Activated naive CD8-positive, alpha-beta T cell treated with anti-CD3 and anti-CD28 coated beads, Interleukin-2, amount 10 ng/mL, durations not matched to agents 7 days and 5 days (primary cell): ENCODE results near the gene HTR4. TPM values are rescaled to one million over a fixed set of nuclear protein-coding genes. Genes with fewer than 3 reads are reported as not detected.

Source experiments
- ATAC-seq: fragments of 150-1000 bp; cut with Tn5 transposase; one replicate; pipeline ENCODE4 v1.10.0; 2021; ENCODE audit warnings: low read depth, moderate library complexity
- POLR2A ChIA-PET: fragments of 350-600 bp; sonication (Branson Sonifier 250); formaldehyde crosslinking; loops from one replicate; lab custom pipeline; 2021; ENCODE audit warnings: antibody characterized with exemption; lab: Charles Lee
- DNase-seq: peaks from one replicate; pipeline ENCODE4 v3.0.0; 2021
- H3K27ac Mint-ChIP-seq: one replicate; pipeline ENCODE4 v1.8.0; 2022; ENCODE audit warnings: mild to moderate bottlenecking, mixed read lengths
- H3K27me3 Mint-ChIP-seq: one replicate; pipeline ENCODE4 v1.8.0; 2022; ENCODE audit warnings: mild to moderate bottlenecking, moderate library complexity, mixed read lengths
- H3K36me3 Mint-ChIP-seq: one replicate; pipeline ENCODE4 v1.8.0; 2021; ENCODE audit warnings: mild to moderate bottlenecking, mixed read lengths
- H3K4me1 Mint-ChIP-seq: one replicate; pipeline ENCODE4 v1.8.0; 2021; ENCODE audit warnings: mixed read lengths
- H3K4me3 Mint-ChIP-seq: one replicate; pipeline ENCODE4 v1.8.0; 2022; ENCODE audit warnings: mild to moderate bottlenecking, moderate library complexity, mixed read lengths
- H3K9me3 Mint-ChIP-seq: one replicate; pipeline ENCODE4 v1.8.0; 2021; ENCODE audit warnings: mixed read lengths
- total RNA-seq, 2 experiments: library from RNA; stranded (reverse); gene quantifications; one replicate each; pipeline ENCODE4 v1.2.3, GENCODE V29; 2021

The HTR4 gene
- total RNA-seq, 2 experiments from 2014 or later: not detected

DNA sequence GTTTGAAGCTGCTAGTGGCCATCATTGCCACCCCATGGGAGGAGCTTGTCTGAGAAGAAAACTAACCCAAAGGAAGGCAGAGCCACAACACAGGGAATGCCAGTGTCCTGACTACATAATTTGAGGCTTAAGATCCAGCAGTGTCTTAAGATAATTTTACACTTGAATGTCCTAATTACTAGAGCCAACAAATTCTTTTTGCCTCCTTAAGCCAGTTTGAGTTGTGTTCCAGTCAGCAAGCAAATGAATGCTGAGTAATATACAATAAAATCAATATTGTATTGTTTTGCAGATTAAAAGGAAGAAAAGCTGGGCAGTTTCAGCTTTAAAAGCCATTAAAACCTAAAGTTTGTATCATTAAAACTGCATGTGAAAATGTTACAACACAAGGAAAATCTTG, 13.9 kb downstream of the HTR4 start:
- Mint-ChIP-seq H3K36me3 (no peaks in the 10 kb centered on the region), H3K4me1 (no peaks in the 10 kb centered on the region), H3K4me3 (no peak overlapping the region), H3K9me3 (no peaks in the 10 kb centered on the region), H3K27me3 (peaks cover 13% of the 10 kb centered on the region), H3K27ac (no peak overlapping the region)
- POLR2A ChIA-PET: no interaction called here
- DNase-seq (no peak), ATAC-seq (no peak)

DNA sequence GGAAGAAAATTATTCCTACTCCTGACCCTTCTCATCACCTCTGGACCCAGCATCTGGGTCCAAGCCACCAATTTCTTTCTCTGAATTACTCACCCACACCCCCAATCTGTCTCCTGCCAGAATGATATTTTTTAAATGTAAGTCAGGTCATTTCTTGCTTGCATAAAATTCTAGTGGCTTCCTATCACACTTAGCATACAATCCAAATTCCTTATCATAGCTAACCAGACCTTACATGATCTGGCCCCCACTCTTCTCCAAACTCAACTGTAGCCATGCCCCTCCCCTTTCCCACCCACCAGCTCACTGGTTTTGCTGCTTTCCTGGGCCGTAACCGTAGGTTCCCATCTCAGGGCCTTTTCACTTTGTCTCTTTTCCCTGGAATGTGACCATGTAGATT, 15.2 kb downstream of the HTR4 start:
- Mint-ChIP-seq H3K4me1 (no peaks in the 10 kb centered on the region), H3K9me3 (no peaks in the 10 kb centered on the region), H3K4me3 (no peak overlapping the region), H3K27me3 (peaks cover 12% of the 10 kb centered on the region), H3K36me3 (no peaks in the 10 kb centered on the region), H3K27ac (no peak overlapping the region)
- POLR2A ChIA-PET: no interaction called here
- ATAC-seq (no peak), DNase-seq (no peak)

GRCh38 chr5:148636353-148636752, 18.0 kb downstream of the HTR4 start:
- Mint-ChIP-seq H3K36me3 (no peaks in the 10 kb centered on the region), H3K27ac (no peak overlapping the region), H3K27me3 (peaks cover 22% of the 10 kb centered on the region), H3K4me3 (no peak overlapping the region), H3K4me1 (peaks cover 2% of the 10 kb centered on the region), H3K9me3 (no peaks in the 10 kb centered on the region)
- POLR2A ChIA-PET: no interaction called here
- ATAC-seq (no peak), DNase-seq (no peak)

- POLR2A ChIA-PET: no interaction called here
- H3K4me3 Mint-ChIP-seq: no peak overlapping the region
- H3K36me3 Mint-ChIP-seq: no peaks in the 10 kb centered on the region
- peaks cover 28% of the 10 kb centered on the region for H3K27me3 Mint-ChIP-seq
- H3K27ac Mint-ChIP-seq: no peak overlapping the region
- ATAC-seq (no peak), DNase-seq (no peak)
- peaks cover 2% of the 10 kb centered on the region for H3K4me1 Mint-ChIP-seq
- H3K9me3 Mint-ChIP-seq: no peaks in the 10 kb centered on the region
Measured at GRCh38 chr5:148635321-148636083, 18.8 kb downstream of the HTR4 start.

DNA sequence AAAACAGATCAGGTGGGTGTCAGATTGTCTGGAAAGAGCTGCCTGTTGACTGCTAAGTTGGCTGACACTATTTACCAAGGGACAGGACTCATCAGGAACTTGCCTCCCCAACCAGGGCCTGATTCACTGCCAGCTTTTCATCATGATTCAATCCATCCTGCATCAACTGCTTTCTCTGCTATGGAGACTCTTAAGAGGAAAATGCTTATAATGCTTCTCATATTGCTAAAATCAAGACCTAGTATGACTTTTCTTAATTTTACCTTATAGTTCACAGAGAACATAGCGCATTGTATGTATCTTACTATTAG, 21.3 kb downstream of the HTR4 start:
- ATAC-seq (no peak), DNase-seq (no peak)
- Mint-ChIP-seq H3K27ac (no peak overlapping the region), H3K4me3 (no peak overlapping the region), H3K9me3 (no peaks in the 10 kb centered on the region), H3K27me3 (peaks cover 41% of the 10 kb centered on the region), H3K36me3 (no peaks in the 10 kb centered on the region), H3K4me1 (peaks cover 2% of the 10 kb centered on the region)
- POLR2A ChIA-PET: no interaction called here

DNA sequence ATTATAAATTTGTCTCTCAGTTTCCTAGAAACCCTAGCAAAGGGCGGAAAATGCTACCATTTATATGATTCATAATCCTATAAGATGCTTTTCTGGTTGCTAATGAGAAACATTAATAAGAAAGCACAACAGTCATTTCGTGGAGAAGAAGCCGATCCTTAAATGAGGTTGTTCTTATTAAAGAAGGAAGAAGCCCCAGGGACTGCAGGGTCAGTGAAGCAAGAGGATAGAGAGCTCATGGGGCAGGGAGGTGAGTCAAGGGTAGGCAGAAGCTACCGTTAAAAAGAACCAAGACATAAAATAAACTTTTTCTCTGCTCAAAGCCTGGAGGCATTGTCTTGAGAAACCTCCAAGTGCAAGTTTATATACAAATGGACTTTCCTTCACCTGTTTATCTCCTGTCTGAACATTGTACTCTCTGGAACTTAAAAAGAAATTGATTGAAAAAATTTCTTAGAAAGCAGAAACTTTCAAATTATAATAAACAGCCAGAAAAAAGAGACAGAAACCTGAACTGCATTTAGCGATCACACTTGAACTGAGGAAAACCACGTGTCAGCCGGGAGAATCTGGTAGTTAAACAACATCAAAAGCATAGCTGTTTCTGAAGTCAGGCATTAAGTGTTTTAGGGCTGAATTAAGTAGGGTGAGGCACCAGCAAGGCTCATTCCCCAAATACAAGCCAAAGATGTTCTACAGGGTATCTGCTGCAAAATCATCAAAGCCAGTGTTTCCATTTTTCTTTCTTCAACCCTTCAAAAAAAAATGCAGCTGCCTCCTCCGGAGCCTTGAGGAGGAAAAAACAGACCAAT, 21.9 kb downstream of the HTR4 start:
- Mint-ChIP-seq H3K36me3 (no peaks in the 10 kb centered on the region), H3K4me3 (no peak overlapping the region), H3K27me3 (peaks cover 37% of the 10 kb centered on the region), H3K27ac (no peak overlapping the region), H3K9me3 (no peaks in the 10 kb centered on the region), H3K4me1 (peaks cover 2% of the 10 kb centered on the region)
- POLR2A ChIA-PET: no interaction called here
- ATAC-seq (no peak), DNase-seq (no peak)

DNA sequence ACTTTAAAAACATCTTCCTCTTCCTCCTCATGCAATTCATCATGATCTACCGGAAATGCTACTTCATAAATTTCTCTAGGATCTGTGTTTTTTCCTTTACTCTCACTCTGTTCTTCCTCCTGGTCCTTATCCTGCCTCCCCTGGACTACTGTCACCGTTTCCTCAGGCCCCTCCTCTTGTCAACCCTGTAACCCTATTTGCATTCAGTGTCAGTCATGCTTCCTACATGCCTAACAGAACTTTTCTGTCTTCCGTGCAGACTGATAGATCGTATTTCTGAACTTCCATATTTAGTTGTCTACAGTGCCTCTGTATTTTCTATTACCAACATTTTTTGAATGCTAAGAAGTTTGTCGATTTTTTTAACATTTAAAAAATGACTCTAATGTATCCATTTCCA, 27.3 kb downstream of the HTR4 start:
- no peaks in the 10 kb centered on the region for H3K36me3 Mint-ChIP-seq
- no peak overlapping the region for H3K27ac Mint-ChIP-seq
- POLR2A ChIA-PET: no interaction called here
- peaks cover 31% of the 10 kb centered on the region for H3K27me3 Mint-ChIP-seq
- ATAC-seq (no peak), DNase-seq (no peak)
- no peaks in the 10 kb centered on the region for H3K4me1 Mint-ChIP-seq
- no peak overlapping the region for H3K4me3 Mint-ChIP-seq
- no peaks in the 10 kb centered on the region for H3K9me3 Mint-ChIP-seq

DNA sequence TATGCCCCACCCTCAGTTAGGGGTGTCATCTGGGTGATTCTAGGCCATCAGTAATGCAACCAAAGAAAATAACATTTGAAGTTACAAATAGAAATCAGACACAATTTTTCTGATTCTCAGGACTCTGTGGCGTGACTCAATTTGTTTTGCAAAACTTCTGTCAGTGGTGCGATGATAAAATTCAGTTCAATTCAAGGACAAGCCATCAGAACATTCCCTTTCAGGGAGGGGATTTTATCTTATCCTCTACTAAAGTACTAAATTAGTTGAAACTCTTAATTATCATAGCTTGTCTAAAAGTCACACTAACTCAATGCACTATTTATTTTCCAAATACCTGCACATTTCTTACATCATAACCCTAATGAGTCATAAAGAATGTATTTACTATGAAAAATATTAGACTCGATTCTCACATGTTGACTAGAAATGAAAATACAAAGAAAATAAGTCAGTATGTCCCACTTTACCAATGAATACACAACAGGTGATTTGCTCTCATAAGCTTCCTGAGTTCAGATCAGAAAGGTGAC, 28.2 kb downstream of the HTR4 start:
- no peak for DNase-seq
- Mint-ChIP-seq H3K36me3 (no peaks in the 10 kb centered on the region), H3K27me3 (peaks cover 31% of the 10 kb centered on the region), H3K9me3 (no peaks in the 10 kb centered on the region), H3K27ac (no peak overlapping the region), H3K4me1 (peaks cover 2% of the 10 kb centered on the region), H3K4me3 (no peak overlapping the region)
- POLR2A ChIA-PET: no interaction called here
- ATAC-seq: no peak

GRCh38 chr5:148625250-148625649, 29.1 kb downstream of the HTR4 start:
- POLR2A ChIA-PET: no interaction called here
- H3K27me3 Mint-ChIP-seq: peaks cover 25% of the 10 kb centered on the region

GRCh38 chr5:148623741-148624140, 30.6 kb downstream of the HTR4 start:
- Mint-ChIP-seq H3K36me3 (no peaks in the 10 kb centered on the region), H3K27me3 (peaks cover 26% of the 10 kb centered on the region), H3K4me1 (peaks cover 18% of the 10 kb centered on the region), H3K9me3 (no peaks in the 10 kb centered on the region), H3K4me3 (no peak overlapping the region), H3K27ac (no peak overlapping the region)
- POLR2A ChIA-PET: no interaction called here
- DNase-seq: no peak
- no peak for ATAC-seq

More at GRCh38 chr5:148625250-148625649, 29.1 kb downstream of the HTR4 start:
- Mint-ChIP-seq H3K4me3 (no peak overlapping the region), H3K9me3 (no peaks in the 10 kb centered on the region), H3K36me3 (no peaks in the 10 kb centered on the region), H3K4me1 (peaks cover 9% of the 10 kb centered on the region), H3K27ac (no peak overlapping the region)
- DNase-seq (no peak), ATAC-seq (no peak)

DNA sequence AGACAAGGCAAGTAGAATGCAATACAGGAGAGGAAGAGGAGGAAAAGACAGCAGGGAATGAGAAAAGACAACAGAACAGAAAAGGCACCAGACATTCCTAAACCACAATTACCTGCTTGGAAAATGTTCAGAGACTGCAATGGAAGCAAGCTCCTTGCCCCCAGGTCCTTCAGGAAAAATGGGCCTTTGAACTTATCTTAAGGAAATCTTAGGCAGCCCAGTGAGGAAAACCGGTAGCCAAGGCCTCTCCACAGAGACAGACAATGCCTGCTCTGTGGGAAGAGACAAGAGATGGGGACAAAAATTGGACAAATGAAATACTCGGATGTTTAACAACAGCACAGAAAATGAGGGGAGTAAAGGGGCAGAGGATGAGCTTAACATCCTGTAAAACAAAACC, 31.2 kb downstream of the HTR4 start:
- DNase-seq: no peak

GRCh38 chr5:148620696-148621095, 33.6 kb downstream of the HTR4 start:
- Mint-ChIP-seq H3K9me3 (no peaks in the 10 kb centered on the region), H3K36me3 (no peaks in the 10 kb centered on the region), H3K4me3 (no peak overlapping the region), H3K4me1 (peaks cover 18% of the 10 kb centered on the region), H3K27ac (no peak overlapping the region), H3K27me3 (peaks cover 26% of the 10 kb centered on the region)
- POLR2A ChIA-PET: no interaction called here
- no peak for DNase-seq
- ATAC-seq: peak; percentile 93

More for the DNA sequence above, 31.2 kb downstream of the HTR4 start:
- ATAC-seq: no peak
- H3K27me3 Mint-ChIP-seq: peaks cover 25% of the 10 kb centered on the region
- no peaks in the 10 kb centered on the region for H3K36me3 Mint-ChIP-seq
- no peak overlapping the region for H3K27ac Mint-ChIP-seq
- H3K9me3 Mint-ChIP-seq: no peaks in the 10 kb centered on the region
- H3K4me3 Mint-ChIP-seq: no peak overlapping the region
- POLR2A ChIA-PET: no interaction called here
- H3K4me1 Mint-ChIP-seq: peaks cover 18% of the 10 kb centered on the region

GRCh38 chr5:148620091-148620490, 34.2 kb downstream of the HTR4 start:
- H3K27me3 Mint-ChIP-seq: peaks cover 26% of the 10 kb centered on the region
- no peaks in the 10 kb centered on the region for H3K9me3 Mint-ChIP-seq
- no peak overlapping the region for H3K4me3 Mint-ChIP-seq
- H3K4me1 Mint-ChIP-seq: peaks cover 18% of the 10 kb centered on the region
- H3K36me3 Mint-ChIP-seq: no peaks in the 10 kb centered on the region
- ATAC-seq: no peak
- no peak overlapping the region for H3K27ac Mint-ChIP-seq
- POLR2A ChIA-PET: no interaction called here
- no peak for DNase-seq

DNA sequence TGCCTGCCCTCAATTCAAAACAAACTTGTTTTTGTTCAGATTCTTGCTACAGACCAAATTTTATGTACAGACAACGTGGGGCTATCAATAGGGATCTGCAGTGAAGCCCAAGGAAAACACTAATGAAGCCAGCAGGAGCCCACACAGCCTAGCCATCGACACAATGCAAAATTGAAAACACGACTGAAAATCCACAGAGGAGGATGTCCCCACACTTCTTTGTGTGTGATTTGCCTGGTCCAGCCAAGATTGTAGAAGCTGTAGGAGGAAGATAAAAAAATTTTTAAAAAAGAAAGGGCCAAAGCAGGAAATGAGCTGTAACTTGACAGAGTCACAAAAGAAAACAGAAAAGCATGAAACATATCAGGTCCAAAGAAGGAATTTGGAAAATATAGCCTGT, 34.8 kb downstream of the HTR4 start:
- POLR2A ChIA-PET: no interaction called here
- no peak overlapping the region for H3K27ac Mint-ChIP-seq

More for the DNA sequence above, 34.8 kb downstream of the HTR4 start:
- Mint-ChIP-seq H3K27me3 (peaks cover 26% of the 10 kb centered on the region), H3K9me3 (no peaks in the 10 kb centered on the region), H3K4me3 (no peak overlapping the region), H3K36me3 (no peaks in the 10 kb centered on the region), H3K4me1 (peaks cover 18% of the 10 kb centered on the region)
- ATAC-seq (no peak), DNase-seq (no peak)
